HCT116 (cell line): Measurements from ENCODE around the gene RPL10. TPM values are rescaled to one million over a fixed set of nuclear protein-coding genes. Genes with fewer than 3 reads are reported as not detected.

Experiments
- ATAC-seq: fragments of 200-7000 bp; cut with Tn5 transposase; 2 replicates; pipeline ENCODE4 v1.9.1; 2020; ENCODE audit warnings: mild to moderate bottlenecking, moderate library complexity
- BruUV-seq: library from RNA; stranded (reverse); fragments of 400-500 nt; replicated peaks from 2 replicates; lab custom pipeline; 2021; lab: Mats Ljungman, UMichigan
- CTCF ChIA-PET: fragments of 300-600 bp; sonication (Branson Sonifier 250); formaldehyde crosslinking; loops from one replicate; lab custom pipeline; 2021; ENCODE audit warnings: antibody characterized with exemption; lab: Charles Lee
- POLR2A ChIA-PET: fragments of 300-600, 350-600 bp; sonication (Branson Sonifier 250); formaldehyde crosslinking; loops from one replicate; lab custom pipeline; 2021; ENCODE audit warnings: antibody characterized with exemption; lab: Charles Lee
- RAD21 ChIA-PET, 2 experiments: fragments of 300-600 bp; sonication (Branson Sonifier 250); formaldehyde crosslinking; loops; one replicate each; lab custom pipeline; 2023; ENCODE audit warnings: low total read pairs in 2 of 2; ENCODE audit not compliant: uncharacterized antibody in 2 of 2, unreplicated experiment in 2 of 2, low non-redundant PET in 1 of 2; lab: Charles Lee
- DNase-seq: peaks from one replicate; pipeline ENCODE4 v3.0.0-alpha.2; 2010; ENCODE audit warnings: low read depth, low spot score
- H2AFZ ChIP-seq: fragments of 200-600 bp; shearing (Covaris generic), sonication (generic); 2 replicates; pipeline ENCODE4 v1.6.1; 2017; ENCODE audit warnings: low read depth, mixed run types, mixed read lengths, antibody characterized with exemption, low read length; ENCODE audit not compliant: poor library complexity, severe bottlenecking
- H3K27ac ChIP-seq: 2 replicates; pipeline ENCODE4 v1.5.1; 2012; ENCODE audit warnings: low read depth, low read length
- H3K27me3 ChIP-seq: fragments of 200-600 bp; sonication (generic); 2 replicates; pipeline ENCODE4 v1.6.1; 2016; ENCODE audit warnings: mixed run types, low read length, mixed read lengths; ENCODE audit not compliant: insufficient read depth
- H3K36me3 ChIP-seq, 2 experiments: fragments of 200-500 bp in 1 of 2; fragments of 200-600 bp in 1 of 2; sonication (Bioruptor generic) in 1 of 2; sonication (generic) in 1 of 2; 2 replicates each; pipeline versions ENCODE4 v1.5.1 to v1.6.1; 2014 to 2016; ENCODE audit warnings: low read length in 2 of 2, inconsistent platforms in 1 of 2, mixed read lengths in 1 of 2, mixed run types in 1 of 2; ENCODE audit not compliant: insufficient read depth in 2 of 2, control insufficient read depth in 1 of 2
- H3K4me1 ChIP-seq, 2 experiments: fragments of 200-600 bp in 1 of 2; sonication (generic) in 1 of 2; 2 replicates each; pipeline versions ENCODE4 v1.5.1 to v1.6.1; 2012 to 2017; ENCODE audit warnings: low read length in 2 of 2, inconsistent platforms in 1 of 2, mild to moderate bottlenecking in 1 of 2, mixed read lengths in 1 of 2, mixed run types in 1 of 2, moderate library complexity in 1 of 2; ENCODE audit not compliant: insufficient read depth in 2 of 2, control insufficient read depth in 1 of 2
- H3K4me2 ChIP-seq: fragments of 200-600 bp; sonication (generic); 2 replicates; pipeline ENCODE4 v1.6.1; 2017; ENCODE audit warnings: mixed run types, low read length, mixed read lengths
- H3K4me3 ChIP-seq, 2 experiments: fragments of 200-600 bp in 1 of 2; sonication (generic) in 1 of 2; replicated peaks in 1 of 2; 2 replicates each; pipeline ENCODE4 v1.5.1; 2011 to 2016; ENCODE audit warnings: low read length in 2 of 2, control low read depth in 1 of 2, low read depth in 1 of 2, mild to moderate bottlenecking in 1 of 2, mixed read lengths in 1 of 2, mixed run types in 1 of 2
- H3K79me2 ChIP-seq: fragments of 200-600 bp; sonication (generic); 2 replicates; pipeline ENCODE4 v1.6.1; 2017; ENCODE audit warnings: mild to moderate bottlenecking, mixed run types, low read length, moderate library complexity, mixed read lengths; ENCODE audit not compliant: insufficient read depth
- H3K9ac ChIP-seq: fragments of 200-600 bp; sonication (generic); 2 replicates; pipeline ENCODE4 v1.6.1; 2016; ENCODE audit warnings: low read length, mixed read lengths
- H3K9me2 ChIP-seq: fragments of 200-600 bp; sonication (generic), shearing (Covaris generic); 2 replicates; pipeline ENCODE4 v1.6.1; 2017; ENCODE audit warnings: mixed run types, mild to moderate bottlenecking, moderate library complexity; ENCODE audit not compliant: insufficient read depth
- H3K9me3 ChIP-seq, 2 experiments: fragments of 200-500 bp in 1 of 2; fragments of 200-600 bp in 1 of 2; sonication (Bioruptor generic) in 1 of 2; sonication (generic) in 1 of 2; 2 replicates each; pipeline ENCODE4 v1.6.1; 2014 to 2017; ENCODE audit warnings: low read length in 2 of 2, mixed read lengths in 2 of 2, inconsistent platforms in 1 of 2, low read depth in 1 of 2, mild to moderate bottlenecking in 1 of 2, mixed run types in 1 of 2, moderate library complexity in 1 of 2; ENCODE audit not compliant: control insufficient read depth in 1 of 2, insufficient read depth in 1 of 2
- H4K20me1 ChIP-seq: fragments of 200-600 bp; sonication (generic), shearing (Covaris generic); 2 replicates; pipeline ENCODE4 v1.6.1; 2017; ENCODE audit warnings: mixed run types, mild to moderate bottlenecking, moderate library complexity; ENCODE audit not compliant: insufficient read depth
- CBX3 ChIP-seq: IDR thresholded peaks from 2 replicates; pipeline ENCODE4 v1.6.1; 2012; ENCODE audit warnings: low read depth
- CEBPB ChIP-seq: IDR thresholded peaks from 2 replicates; pipeline ENCODE4 v1.6.1; 2012; ENCODE audit warnings: low read depth
- EGR1 ChIP-seq: IDR thresholded peaks from 2 replicates; pipeline ENCODE4 v1.6.1; 2012; ENCODE audit warnings: low read depth
- EZH2 ChIP-seq: fragments of 200-600 bp; sonication (generic); IDR thresholded peaks from 2 replicates; pipeline ENCODE4 v1.6.1; 2017; ENCODE audit warnings: antibody characterized with exemption, mixed run types
- POLR2AphosphoS5 ChIP-seq: IDR thresholded peaks from 2 replicates; pipeline ENCODE4 v1.6.1; 2011; ENCODE audit warnings: mild to moderate bottlenecking, low read depth, low read length, moderate library complexity
- YY1 ChIP-seq: IDR thresholded peaks from 2 replicates; pipeline ENCODE4 v1.6.1; 2011; ENCODE audit warnings: low read length, low read depth, moderate library complexity, mild to moderate bottlenecking; ENCODE audit not compliant: insufficient replicate concordance; ENCODE audit errors: extremely low read depth
- ZFX ChIP-seq: fragments of 450-650 bp; IDR thresholded peaks from 2 replicates; pipeline ENCODE4 v1.6.1; 2017
- ZNF274 ChIP-seq: fragments of 200-500 bp; sonication (Bioruptor generic); IDR thresholded peaks from 2 replicates; pipeline ENCODE4 v1.6.1; 2014; ENCODE audit warnings: mild to moderate bottlenecking, low read depth, low read length, inconsistent platforms
- intact Hi-C: fragments of 100-400 bp; cut with micrococcal nuclease; formaldehyde crosslinking; loops from 2 replicates; pipeline ENCODE4 v1.10.0; 2022
- total RNA-seq: library from RNA; stranded (reverse); gene quantifications from one replicate; pipeline ENCODE4 v1.2.1, GENCODE V29; 2021; ENCODE audit not compliant: unreplicated experiment
- TF ChIP-seq, protein P1 (sequence below): IDR thresholded peaks from 2 replicates; pipeline ENCODE4 v1.6.1; 2012

RPL10 gene
- total RNA-seq, 1 experiment from 2014 or later, result 3,069 TPM

DNA sequence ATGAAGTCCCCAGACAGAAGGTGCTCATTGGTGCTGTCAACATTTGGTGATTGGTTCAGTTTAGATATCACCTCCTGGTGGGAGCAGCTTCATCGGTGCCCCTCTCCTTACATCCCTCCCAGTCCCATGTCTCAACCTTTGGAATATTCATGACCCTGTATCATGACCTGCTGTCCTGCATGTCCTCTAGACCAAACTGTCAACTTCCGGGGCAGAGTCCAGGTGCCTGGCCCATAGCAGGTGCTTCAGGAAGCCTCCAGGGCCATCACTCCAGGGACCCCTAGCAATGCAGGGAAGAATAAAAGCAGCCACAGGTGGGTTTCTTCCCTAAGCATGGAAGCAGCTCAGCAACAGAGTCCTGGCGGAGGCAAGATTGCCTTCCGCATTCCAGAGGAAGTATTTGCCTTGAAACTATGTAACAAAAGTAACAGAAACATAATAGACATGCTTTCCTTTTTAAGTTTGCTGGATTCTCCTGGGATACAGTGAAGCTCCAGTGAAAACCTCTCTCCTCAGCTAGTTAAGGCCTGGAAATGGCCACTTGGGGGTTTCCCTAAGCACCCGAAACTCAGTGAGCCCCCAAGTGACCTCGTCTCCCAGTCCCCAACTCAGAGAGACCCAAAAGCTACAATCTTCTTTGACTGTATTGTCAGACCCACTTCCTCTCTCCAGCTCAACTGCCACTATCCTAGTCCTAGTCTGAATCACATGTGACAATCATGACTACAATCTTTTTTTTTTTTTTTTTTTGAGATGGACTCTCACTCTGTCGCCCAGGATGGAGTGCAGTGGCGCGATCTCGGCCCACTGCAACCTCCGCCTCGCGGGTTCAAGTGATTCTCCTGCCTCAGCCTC is 29.0 kb downstream of the RPL10 start (continued):
- TF ChIP-seq CEBPB (no peak), CBX3 (no peak)
- TF ChIP-seq, protein P1, sequence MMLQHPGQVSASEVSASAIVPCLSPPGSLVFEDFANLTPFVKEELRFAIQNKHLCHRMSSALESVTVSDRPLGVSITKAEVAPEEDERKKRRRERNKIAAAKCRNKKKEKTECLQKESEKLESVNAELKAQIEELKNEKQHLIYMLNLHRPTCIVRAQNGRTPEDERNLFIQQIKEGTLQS, result no peak

DNA sequence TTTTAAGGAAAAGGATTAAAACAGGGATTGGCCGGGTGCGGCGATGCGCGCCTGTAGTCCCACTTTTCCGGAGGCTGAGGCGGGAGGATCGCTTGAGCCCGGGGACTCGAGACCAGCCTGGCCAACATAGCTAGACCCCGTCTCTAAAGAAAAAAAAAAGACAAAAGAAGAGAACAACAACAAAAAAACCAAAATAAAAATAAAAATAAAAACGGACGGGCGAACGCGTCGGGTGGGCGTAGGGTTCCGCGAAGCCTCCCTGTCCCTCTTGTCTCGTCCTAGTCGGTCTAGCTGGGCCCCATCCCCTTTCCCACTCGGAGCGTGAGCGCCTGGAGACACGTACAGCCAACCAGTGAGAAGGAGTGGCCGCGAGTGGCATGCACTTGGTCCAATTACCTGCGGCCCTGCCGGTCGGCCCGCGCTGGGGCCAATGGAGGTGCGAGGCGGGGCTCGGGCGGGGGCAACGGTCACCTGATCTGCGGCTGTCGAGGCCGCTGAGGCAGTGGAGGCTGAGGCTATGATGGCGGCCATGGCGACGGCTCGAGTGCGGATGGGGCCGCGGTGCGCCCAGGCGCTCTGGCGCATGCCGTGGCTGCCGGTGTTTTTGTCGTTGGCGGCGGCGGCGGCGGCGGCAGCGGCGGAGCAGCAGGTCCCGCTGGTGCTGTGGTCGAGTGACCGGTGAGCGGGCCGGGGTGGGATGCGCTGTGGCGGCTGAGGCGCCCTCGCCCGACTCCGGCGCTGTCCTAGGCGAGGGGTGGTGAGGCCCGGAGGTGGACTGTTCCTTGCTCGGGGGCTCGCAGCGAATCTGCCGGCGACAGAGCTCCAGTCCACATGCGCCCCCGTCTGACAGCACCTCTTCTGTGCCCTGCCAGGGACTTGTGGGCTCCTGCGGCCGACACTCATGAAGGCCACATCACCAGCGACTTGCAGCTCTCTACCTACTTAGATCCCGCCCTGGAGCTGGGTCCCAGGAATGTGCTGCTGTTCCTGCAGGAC is 30.3 kb downstream of the RPL10 start, which contains the start of gene ATP6AP1:
Gene ATP6AP1 (plus strand): TSS at position 502 of the 996 bp plus-strand sequence. CDS start 16 bp downstream, at position 518.
- ATAC-seq (peak; percentile 98), DNase-seq (peak; percentile 75)
- BruUV-seq, result no TSS peak
- Histone ChIP-seq H3K9ac (peak within 1 kb of the TSS; percentile 61), H4K20me1 (no peaks in the 10 kb centered on the region), H3K9me2 (no peaks in the 10 kb centered on the region), H2AFZ (no peak within 1 kb of the TSS), H3K9me3 (no peaks in the 10 kb centered on the region), H3K27me3 (no peaks in the 10 kb centered on the region), H3K4me3 (peak within 1 kb of the TSS; percentile 54 to 69), H3K27ac (peak within 1 kb of the TSS; percentile 71), H3K79me2 (peaks cover 7% of the 10 kb centered on the region; the same call in 1 of the 2 replicates), H3K4me2 (peak within 1 kb of the TSS; percentile 87), H3K4me1 (peaks cover 0 to 22% of the 10 kb centered on the region in 2 experiments; a peak in 2 of 4 replicates), H3K36me3 (no peaks in the 10 kb centered on the region)
- ChIA-PET CTCF (interaction anchor here (0.7 kb wide), 1 partner anchor 55 kb away, joined by 3 read pairs; no protein-coding TSS in a partner anchor), POLR2A (no interaction called here), RAD21 (interaction anchor here in 1 of 2 experiments (1.3 kb wide), 1 partner anchor 18 kb away, joined by 5 read pairs; no protein-coding TSS in a partner anchor)
- intact Hi-C loops, result no loop called here
- peak; percentile 87 for TF ChIP-seq YY1
- TF ChIP-seq CEBPB, result no peak
- peak; percentile 62; the same call in 1 of the 2 replicates for TF ChIP-seq ZFX
- no peak for TF ChIP-seq EZH2
- TF ChIP-seq POLR2AphosphoS5, result peak; percentile 67
- no peak for TF ChIP-seq EGR1
- no peak for TF ChIP-seq ZNF274
